GM19023 (cell line): ENCODE measurements around the gene TRDMT1.

Experiments used
- ATAC-seq: cut with Tn5 transposase; IDR thresholded peaks from one replicate; pipeline ENCODE4 v1.9.1; 2021; ENCODE audit warnings: mild to moderate bottlenecking, moderate library complexity; ENCODE audit not compliant: unreplicated experiment

TRDMT1 gene

GRCh38 chr10:17213646-17214349, 12.3 kb upstream of the TRDMT1 start:
- ATAC-seq, result no peak

DNA sequence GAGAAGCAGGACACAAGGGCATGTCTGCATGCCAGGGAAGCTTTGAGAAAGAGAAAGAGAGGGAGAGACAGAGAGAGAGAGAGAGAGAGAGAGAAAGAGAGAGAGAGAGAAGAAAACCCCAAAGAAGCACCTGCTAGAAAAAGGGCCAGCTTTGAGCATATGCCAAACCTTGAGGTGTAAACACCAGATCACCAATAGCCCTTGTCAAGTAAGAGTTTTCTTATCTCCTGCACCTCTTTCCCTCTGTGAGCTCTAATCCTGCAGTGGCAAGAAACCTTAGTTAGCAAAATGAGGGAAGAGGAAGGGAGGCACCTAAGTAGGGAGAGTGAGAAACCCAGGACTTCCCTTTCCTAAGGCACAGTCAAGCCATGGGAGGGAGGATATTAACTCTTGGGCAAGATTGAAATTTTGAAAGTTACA, 11.3 kb upstream of the TRDMT1 start:
- ATAC-seq, result no peak

GRCh38 chr10:17210361-17210760, 8.9 kb upstream of the TRDMT1 start:
- no peak for ATAC-seq

GRCh38 chr10:17209881-17210280, 8.4 kb upstream of the TRDMT1 start:
- ATAC-seq, result no peak

GRCh38 chr10:17209302-17209701, 7.8 kb upstream of the TRDMT1 start:
- no peak for ATAC-seq

DNA sequence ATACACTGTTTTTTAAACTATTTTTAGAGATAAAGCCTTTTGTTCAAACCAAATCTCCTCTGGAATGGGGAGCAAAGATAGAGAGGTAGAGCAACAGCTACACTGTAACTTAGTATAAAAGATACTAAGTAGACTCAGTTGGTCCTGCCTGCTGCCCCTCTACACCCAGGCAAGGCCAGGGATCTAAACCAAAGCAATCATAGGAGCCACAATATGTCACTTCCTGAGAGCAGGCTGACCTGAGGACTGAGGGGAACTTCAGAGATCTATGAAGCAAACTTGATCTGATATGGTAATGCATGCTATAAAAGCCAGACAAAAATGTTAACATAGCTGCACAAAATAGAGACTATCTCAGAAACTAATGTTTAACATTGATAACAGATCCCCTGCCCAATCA, 7.0 kb upstream of the TRDMT1 start:
- no peak for ATAC-seq

- ATAC-seq, result no peak
These were observed 4.8 kb upstream of the TRDMT1 start for GRCh38 chr10:17206210-17206709.

DNA sequence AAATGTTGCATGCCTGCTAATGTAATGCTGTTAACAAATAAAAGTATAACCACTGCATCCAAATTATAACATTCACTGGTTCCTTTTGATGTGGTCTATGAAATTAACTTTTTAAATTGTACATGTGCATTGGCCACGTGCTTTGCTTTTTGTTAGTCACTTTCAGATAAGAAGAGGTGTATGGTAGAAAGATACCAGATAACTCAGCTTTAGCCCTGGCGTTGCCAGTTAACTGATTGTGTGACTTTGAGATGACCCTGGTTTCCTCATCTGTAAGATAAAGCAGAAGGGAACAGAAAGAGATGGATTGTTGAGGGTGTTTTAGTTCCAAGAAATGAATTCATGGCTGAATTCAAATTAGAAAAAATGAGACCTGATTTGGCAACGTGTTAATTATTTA, 1.9 kb upstream of the TRDMT1 start:
- no peak for ATAC-seq

GRCh38 chr10:17202999-17203398, 1.5 kb upstream of the TRDMT1 start:
- no peak for ATAC-seq

DNA sequence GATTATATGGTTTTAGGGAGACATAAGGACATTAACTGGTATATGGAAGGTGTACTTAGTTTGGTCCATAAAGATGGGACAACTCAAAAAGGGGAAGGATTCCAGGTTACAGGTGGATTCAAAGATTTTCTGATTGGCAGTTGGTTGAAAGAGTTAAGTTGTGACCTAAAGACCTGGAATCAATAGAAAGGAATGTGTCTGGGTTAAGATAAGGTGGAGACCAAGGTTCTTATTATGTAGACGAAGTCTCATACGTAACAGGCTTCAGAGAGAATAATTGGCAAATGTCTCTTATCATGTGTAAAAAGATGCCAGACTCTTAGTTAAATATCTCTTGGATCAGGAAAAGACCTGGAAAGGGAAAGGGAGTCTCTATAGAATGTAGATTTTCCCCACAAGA, 1.0 kb upstream of the TRDMT1 start:
- no peak for ATAC-seq

DNA sequence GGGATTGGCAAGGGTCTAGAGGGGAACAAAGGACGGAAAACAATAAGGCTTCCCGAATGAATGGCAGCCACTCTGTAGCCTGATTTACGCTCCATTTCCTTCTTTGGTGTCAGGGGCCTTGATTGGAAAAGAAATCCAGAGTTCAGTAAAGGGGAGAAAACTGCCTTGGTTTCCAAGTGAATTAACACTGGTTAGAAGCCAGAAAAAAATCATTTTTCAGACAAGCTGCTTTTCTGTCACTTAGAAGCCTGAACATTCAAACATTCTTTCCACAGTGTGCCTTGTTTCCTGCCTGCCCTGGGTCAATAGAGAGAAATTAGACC, 283 bp upstream of the TRDMT1 start:
- ATAC-seq, result no peak

- ATAC-seq, result no peak
These were observed 1.2 kb downstream of the TRDMT1 start for GRCh38 chr10:17200001-17200911.

DNA sequence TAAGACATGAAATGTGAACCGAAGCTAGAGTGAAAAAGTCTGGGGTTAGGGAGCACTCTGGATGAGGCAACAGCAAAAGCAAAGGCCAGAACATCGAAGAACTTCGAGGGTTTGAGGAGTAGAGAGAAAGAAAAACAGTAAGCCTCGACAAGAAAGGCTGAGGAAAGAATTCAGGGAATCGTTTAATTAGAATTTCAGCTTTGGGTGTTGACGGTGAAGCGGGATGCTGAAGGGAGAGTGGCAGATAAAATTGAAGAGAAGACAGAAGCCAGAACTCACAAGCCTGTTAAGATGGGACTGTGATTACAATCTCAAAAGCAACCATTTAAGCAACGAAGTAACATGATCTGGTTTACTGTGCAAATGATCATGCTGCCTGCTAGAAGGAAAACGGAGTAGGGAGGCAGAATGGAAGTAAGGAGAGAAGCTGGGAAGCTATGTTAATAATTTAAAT, 2.1 kb downstream of the TRDMT1 start:
- ATAC-seq, result no peak

GRCh38 chr10:17196573-17196972, 4.9 kb downstream of the TRDMT1 start:
- no peak for ATAC-seq

- ATAC-seq, result no peak
These were observed 5.4 kb downstream of the TRDMT1 start for GRCh38 chr10:17196045-17196444.

- no peak for ATAC-seq
These were observed 6.4 kb downstream of the TRDMT1 start for GRCh38 chr10:17195083-17195482.

GRCh38 chr10:17190602-17191001, 10.9 kb downstream of the TRDMT1 start:
- ATAC-seq, result no peak

DNA sequence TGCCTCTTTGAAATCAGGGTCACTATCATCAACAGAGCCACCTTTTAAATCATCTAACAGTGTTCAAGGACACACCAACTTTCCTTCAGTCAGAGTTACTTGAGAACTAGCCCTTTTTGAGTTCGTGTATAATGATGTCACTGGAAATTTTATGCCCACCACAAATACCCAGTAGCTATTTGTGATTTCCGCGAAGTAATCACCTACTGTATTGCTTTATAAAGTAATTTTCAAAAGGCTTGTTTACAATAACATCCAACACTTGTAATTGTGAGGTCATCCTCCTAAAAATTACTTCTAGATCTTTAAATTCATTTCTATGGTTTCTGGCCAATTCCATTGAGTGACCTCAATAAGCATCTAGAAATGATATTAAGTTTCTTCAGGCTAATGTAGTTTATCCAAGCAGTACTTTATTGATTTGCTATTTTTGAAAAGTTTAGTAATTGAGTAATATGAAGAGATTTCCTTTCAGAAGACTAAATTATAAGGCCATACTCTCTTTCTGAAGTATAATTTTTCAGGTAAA, 12.8 kb downstream of the TRDMT1 start:
- no peak for ATAC-seq

GRCh38 chr10:17185873-17186272, 15.6 kb downstream of the TRDMT1 start:
- ATAC-seq, result no peak

DNA sequence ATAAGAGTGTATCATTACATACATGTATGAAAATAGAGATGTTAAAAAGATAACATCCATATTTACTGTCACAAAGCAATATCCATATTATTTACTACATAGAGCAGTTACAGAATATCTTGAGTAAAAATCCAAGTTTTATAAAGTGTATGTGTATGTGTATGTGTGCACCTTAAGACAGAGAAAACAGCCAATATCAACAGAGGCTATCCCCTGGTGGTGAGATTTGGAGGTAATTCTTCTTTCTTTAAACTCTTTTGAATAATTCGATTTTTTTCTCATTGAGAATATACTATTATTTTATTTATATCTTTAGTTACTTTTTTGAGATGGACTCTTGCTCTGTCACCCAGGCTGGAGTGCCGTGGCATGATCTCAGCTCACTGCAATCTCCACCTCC, 18.4 kb downstream of the TRDMT1 start:
- no peak for ATAC-seq

DNA sequence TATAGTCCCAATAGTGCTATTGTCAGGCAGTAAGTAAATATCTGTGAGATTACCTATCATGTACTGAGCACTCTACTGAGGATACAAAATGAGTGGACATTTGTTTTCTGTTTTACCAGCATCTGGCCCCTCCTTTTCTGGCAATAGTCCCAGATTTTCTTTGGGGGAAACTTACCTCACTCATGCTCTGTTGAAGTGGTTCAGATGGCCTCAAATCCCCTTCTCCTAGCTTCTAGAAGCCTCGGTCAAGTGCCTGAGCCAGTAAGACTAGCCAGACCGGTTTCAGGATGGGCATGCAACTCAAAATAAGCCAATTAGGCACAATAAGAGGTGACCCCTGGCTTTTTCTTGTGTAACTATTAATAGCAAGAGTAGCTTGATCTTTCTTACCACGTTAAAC, 19.7 kb downstream of the TRDMT1 start:
- no peak for ATAC-seq

DNA sequence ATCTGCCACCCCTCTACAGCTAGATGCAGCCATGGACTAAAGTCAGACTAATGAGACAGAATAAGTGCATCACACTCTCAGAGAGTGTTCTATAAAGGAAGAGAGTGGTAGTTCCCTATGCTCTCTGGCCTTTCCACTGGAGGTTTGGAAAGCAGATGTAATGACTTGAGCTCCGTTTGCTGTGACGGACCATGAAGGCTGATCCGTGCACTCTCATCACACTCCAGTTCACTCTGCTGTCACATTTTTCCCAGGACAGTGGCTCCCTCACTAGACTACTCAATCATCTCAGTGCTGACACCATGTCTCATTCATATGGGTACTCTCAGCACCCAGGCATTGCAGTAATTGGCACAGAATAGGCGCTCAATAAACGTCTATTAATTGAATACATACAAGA, 20.4 kb downstream of the TRDMT1 start:
- no peak for ATAC-seq
